HCT116 (cell line): ENCODE data around the gene SLC25A6. TPM values are rescaled to one million over a fixed set of nuclear protein-coding genes. Genes with fewer than 3 reads are reported as not detected.

Experiments
- ATAC-seq: fragments of 200-7000 bp; cut with Tn5 transposase; 2 replicates; pipeline ENCODE4 v1.9.1; 2020; ENCODE audit warnings: mild to moderate bottlenecking, moderate library complexity
- BruUV-seq: library from RNA; stranded (reverse); fragments of 400-500 nt; replicated peaks from 2 replicates; lab custom pipeline; 2021; lab: Mats Ljungman, UMichigan
- CTCF ChIA-PET: fragments of 300-600 bp; sonication (Branson Sonifier 250); formaldehyde crosslinking; loops from one replicate; lab custom pipeline; 2021; ENCODE audit warnings: antibody characterized with exemption; lab: Charles Lee
- POLR2A ChIA-PET: fragments of 300-600, 350-600 bp; sonication (Branson Sonifier 250); formaldehyde crosslinking; loops from one replicate; lab custom pipeline; 2021; ENCODE audit warnings: antibody characterized with exemption; lab: Charles Lee
- RAD21 ChIA-PET, 2 experiments: fragments of 300-600 bp; sonication (Branson Sonifier 250); formaldehyde crosslinking; loops; one replicate each; lab custom pipeline; 2023; ENCODE audit warnings: low total read pairs in 2 of 2; ENCODE audit not compliant: uncharacterized antibody in 2 of 2, unreplicated experiment in 2 of 2, low non-redundant PET in 1 of 2; lab: Charles Lee
- DNase-seq: peaks from one replicate; pipeline ENCODE4 v3.0.0-alpha.2; 2010; ENCODE audit warnings: low read depth, low spot score
- H2AFZ ChIP-seq: fragments of 200-600 bp; shearing (Covaris generic), sonication (generic); 2 replicates; pipeline ENCODE4 v1.6.1; 2017; ENCODE audit warnings: low read depth, mixed run types, mixed read lengths, antibody characterized with exemption, low read length; ENCODE audit not compliant: poor library complexity, severe bottlenecking
- H3K27ac ChIP-seq: 2 replicates; pipeline ENCODE4 v1.5.1; 2012; ENCODE audit warnings: low read depth, low read length
- H3K27me3 ChIP-seq: fragments of 200-600 bp; sonication (generic); 2 replicates; pipeline ENCODE4 v1.6.1; 2016; ENCODE audit warnings: mixed run types, low read length, mixed read lengths; ENCODE audit not compliant: insufficient read depth
- H3K36me3 ChIP-seq, 2 experiments: fragments of 200-500 bp in 1 of 2; fragments of 200-600 bp in 1 of 2; sonication (Bioruptor generic) in 1 of 2; sonication (generic) in 1 of 2; 2 replicates each; pipeline versions ENCODE4 v1.5.1 to v1.6.1; 2014 to 2016; ENCODE audit warnings: low read length in 2 of 2, inconsistent platforms in 1 of 2, mixed read lengths in 1 of 2, mixed run types in 1 of 2; ENCODE audit not compliant: insufficient read depth in 2 of 2, control insufficient read depth in 1 of 2
- H3K4me1 ChIP-seq, 2 experiments: fragments of 200-600 bp in 1 of 2; sonication (generic) in 1 of 2; 2 replicates each; pipeline versions ENCODE4 v1.5.1 to v1.6.1; 2012 to 2017; ENCODE audit warnings: low read length in 2 of 2, inconsistent platforms in 1 of 2, mild to moderate bottlenecking in 1 of 2, mixed read lengths in 1 of 2, mixed run types in 1 of 2, moderate library complexity in 1 of 2; ENCODE audit not compliant: insufficient read depth in 2 of 2, control insufficient read depth in 1 of 2
- H3K4me2 ChIP-seq: fragments of 200-600 bp; sonication (generic); 2 replicates; pipeline ENCODE4 v1.6.1; 2017; ENCODE audit warnings: mixed run types, low read length, mixed read lengths
- H3K4me3 ChIP-seq, 2 experiments: fragments of 200-600 bp in 1 of 2; sonication (generic) in 1 of 2; replicated peaks in 1 of 2; 2 replicates each; pipeline ENCODE4 v1.5.1; 2011 to 2016; ENCODE audit warnings: low read length in 2 of 2, control low read depth in 1 of 2, low read depth in 1 of 2, mild to moderate bottlenecking in 1 of 2, mixed read lengths in 1 of 2, mixed run types in 1 of 2
- H3K79me2 ChIP-seq: fragments of 200-600 bp; sonication (generic); 2 replicates; pipeline ENCODE4 v1.6.1; 2017; ENCODE audit warnings: mild to moderate bottlenecking, mixed run types, low read length, moderate library complexity, mixed read lengths; ENCODE audit not compliant: insufficient read depth
- H3K9ac ChIP-seq: fragments of 200-600 bp; sonication (generic); 2 replicates; pipeline ENCODE4 v1.6.1; 2016; ENCODE audit warnings: low read length, mixed read lengths
- H3K9me2 ChIP-seq: fragments of 200-600 bp; sonication (generic), shearing (Covaris generic); 2 replicates; pipeline ENCODE4 v1.6.1; 2017; ENCODE audit warnings: mixed run types, mild to moderate bottlenecking, moderate library complexity; ENCODE audit not compliant: insufficient read depth
- H3K9me3 ChIP-seq, 2 experiments: fragments of 200-500 bp in 1 of 2; fragments of 200-600 bp in 1 of 2; sonication (Bioruptor generic) in 1 of 2; sonication (generic) in 1 of 2; 2 replicates each; pipeline ENCODE4 v1.6.1; 2014 to 2017; ENCODE audit warnings: low read length in 2 of 2, mixed read lengths in 2 of 2, inconsistent platforms in 1 of 2, low read depth in 1 of 2, mild to moderate bottlenecking in 1 of 2, mixed run types in 1 of 2, moderate library complexity in 1 of 2; ENCODE audit not compliant: control insufficient read depth in 1 of 2, insufficient read depth in 1 of 2
- H4K20me1 ChIP-seq: fragments of 200-600 bp; sonication (generic), shearing (Covaris generic); 2 replicates; pipeline ENCODE4 v1.6.1; 2017; ENCODE audit warnings: mixed run types, mild to moderate bottlenecking, moderate library complexity; ENCODE audit not compliant: insufficient read depth
- POLR2AphosphoS5 ChIP-seq: IDR thresholded peaks from 2 replicates; pipeline ENCODE4 v1.6.1; 2011; ENCODE audit warnings: mild to moderate bottlenecking, low read depth, low read length, moderate library complexity
- SRF ChIP-seq: IDR thresholded peaks from 2 replicates; pipeline ENCODE4 v1.6.1; 2012; ENCODE audit warnings: low read depth
- TCF7L2 ChIP-seq: IDR thresholded peaks from 2 replicates; pipeline ENCODE4 v1.7.0; 2011; ENCODE audit warnings: borderline replicate concordance, inconsistent platforms; ENCODE audit not compliant: insufficient read depth, insufficient read length; ENCODE audit errors: extremely low read depth
- YY1 ChIP-seq: IDR thresholded peaks from 2 replicates; pipeline ENCODE4 v1.6.1; 2011; ENCODE audit warnings: low read length, low read depth, moderate library complexity, mild to moderate bottlenecking; ENCODE audit not compliant: insufficient replicate concordance; ENCODE audit errors: extremely low read depth
- intact Hi-C: fragments of 100-400 bp; cut with micrococcal nuclease; formaldehyde crosslinking; loops from 2 replicates; pipeline ENCODE4 v1.10.0; 2022
- total RNA-seq: library from RNA; stranded (reverse); gene quantifications from one replicate; pipeline ENCODE4 v1.2.1, GENCODE V29; 2021; ENCODE audit not compliant: unreplicated experiment
- TF ChIP-seq, protein P1 (sequence below), 3 experiments: fragments of 200-600 bp in 1 of 3; sonication (generic) in 1 of 3; IDR thresholded peaks in 2 of 3; conservative IDR thresholded peaks in 1 of 3; 2 replicates each; pipeline ENCODE4 v1.5.1; 2012 to 2017; ENCODE audit warnings: low read depth in 2 of 3, low read length in 2 of 3, antibody characterized with exemption in 1 of 3, borderline replicate concordance in 1 of 3, control low read depth in 1 of 3, mild to moderate bottlenecking in 1 of 3, mixed read lengths in 1 of 3, mixed run types in 1 of 3, moderate library complexity in 1 of 3; ENCODE audit not compliant: insufficient read depth in 1 of 3

SLC25A6 gene
- total RNA-seq, 1 experiment from 2014 or later = 398 TPM

DNA sequence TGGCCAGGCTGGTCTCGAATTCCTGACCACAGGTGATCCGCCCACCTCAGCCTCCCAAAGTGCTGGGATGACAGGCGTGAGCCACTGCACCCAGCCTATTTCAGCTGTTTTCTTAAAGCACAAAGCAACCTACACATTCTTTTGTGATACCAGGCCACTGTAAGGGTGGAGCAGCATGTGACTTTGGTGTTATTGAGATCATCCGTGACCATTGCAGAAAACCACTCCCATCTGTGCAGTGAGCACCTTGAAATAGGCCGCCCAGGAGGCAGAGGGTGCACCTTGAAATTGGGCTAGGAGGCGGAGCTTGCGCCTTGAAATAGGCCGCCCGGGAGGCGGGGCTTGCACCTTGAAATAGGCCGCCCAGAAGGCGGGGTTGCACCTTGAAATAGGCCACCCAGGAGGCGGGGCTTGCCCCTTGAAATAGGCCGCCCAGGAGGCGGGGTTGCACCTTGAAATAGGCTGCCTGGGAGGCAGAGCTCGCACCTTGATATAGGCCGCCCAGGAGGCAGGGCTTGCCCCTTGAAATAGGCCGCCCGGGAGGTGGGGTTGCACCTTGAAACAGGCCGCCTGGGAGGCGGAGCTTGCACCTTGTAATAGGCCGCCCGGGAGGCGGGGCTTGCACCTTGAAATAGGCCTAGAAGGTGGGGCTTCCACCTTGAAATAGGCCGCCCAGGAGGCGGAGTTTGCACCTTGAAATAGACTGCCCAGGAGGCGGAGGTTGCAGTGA is 9.0 kb upstream of the SLC25A6 start:
- intact Hi-C loops = no loop called here
- POLR2A ChIA-PET = no interaction called here
- Histone ChIP-seq H3K4me2 (no peak overlapping the region), H3K9me3 (no peaks in the 10 kb centered on the region), H4K20me1 (no peaks in the 10 kb centered on the region), H3K27me3 (no peaks in the 10 kb centered on the region), H3K9me2 (no peaks in the 10 kb centered on the region), H3K27ac (peak overlapping the region; percentile 14; the same call in 1 of the 2 replicates), H2AFZ (no peak overlapping the region), H3K79me2 (no peaks in the 10 kb centered on the region), H3K9ac (no peak overlapping the region), H3K4me3 (no peak overlapping the region), H3K36me3 (peaks cover 4 to 15% of the 10 kb centered on the region in 2 experiments; a peak in 2 of 4 replicates)
- no TSS peak for BruUV-seq
- CTCF ChIA-PET = no interaction called here
- RAD21 ChIA-PET = no interaction called here
- peak; percentile 84 for ATAC-seq
- DNase-seq = peak; percentile 40
- TF ChIP-seq YY1 (no peak), TCF7L2 (peak; percentile 44), SRF (no peak), POLR2AphosphoS5 (0 out of 2 replicates have a peak, but pooled peaks have one; percentile 8)
- TF ChIP-seq, protein P1, sequence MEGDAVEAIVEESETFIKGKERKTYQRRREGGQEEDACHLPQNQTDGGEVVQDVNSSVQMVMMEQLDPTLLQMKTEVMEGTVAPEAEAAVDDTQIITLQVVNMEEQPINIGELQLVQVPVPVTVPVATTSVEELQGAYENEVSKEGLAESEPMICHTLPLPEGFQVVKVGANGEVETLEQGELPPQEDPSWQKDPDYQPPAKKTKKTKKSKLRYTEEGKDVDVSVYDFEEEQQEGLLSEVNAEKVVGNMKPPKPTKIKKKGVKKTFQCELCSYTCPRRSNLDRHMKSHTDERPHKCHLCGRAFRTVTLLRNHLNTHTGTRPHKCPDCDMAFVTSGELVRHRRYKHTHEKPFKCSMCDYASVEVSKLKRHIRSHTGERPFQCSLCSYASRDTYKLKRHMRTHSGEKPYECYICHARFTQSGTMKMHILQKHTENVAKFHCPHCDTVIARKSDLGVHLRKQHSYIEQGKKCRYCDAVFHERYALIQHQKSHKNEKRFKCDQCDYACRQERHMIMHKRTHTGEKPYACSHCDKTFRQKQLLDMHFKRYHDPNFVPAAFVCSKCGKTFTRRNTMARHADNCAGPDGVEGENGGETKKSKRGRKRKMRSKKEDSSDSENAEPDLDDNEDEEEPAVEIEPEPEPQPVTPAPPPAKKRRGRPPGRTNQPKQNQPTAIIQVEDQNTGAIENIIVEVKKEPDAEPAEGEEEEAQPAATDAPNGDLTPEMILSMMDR (IDR thresholded peaks at IDR 0.05 in 2 of 3, conservative IDR thresholded peaks at IDR 0.05 in 1 of 3; ENCODE audit: borderline replicate concordance in 1 of 3, insufficient read depth in 1 of 3, low read depth in 2 of 3, low read length in 2 of 3) = no peak
- TF ChIP-seq, all 23 proteins: peak for 2
- H3K4me1 ChIP-seq = peaks cover 0 to 6% of the 10 kb centered on the region in 2 experiments; a peak in 1 of 4 replicates
